Stimulated activated CD4-positive, alpha-beta T cell treated with anti-CD3 and anti-CD28 coated beads, TNF-alpha, amount 100 ng/mL, for 4 hours (primary cell): ENCODE measurements around the gene TMEM117.
"Not testable (repeated sequence)": the region's sequence is repeated elsewhere in the genome, so short reads cannot be mapped to it uniquely, and the experiment has no call there.

Experiments
- DNase-seq, 3 experiments: peaks; one replicate each; pipeline ENCODE4 v3.0.0-alpha.2; 2020; ENCODE audit warnings: low read depth in 3 of 3

Gene TMEM117

DNA sequence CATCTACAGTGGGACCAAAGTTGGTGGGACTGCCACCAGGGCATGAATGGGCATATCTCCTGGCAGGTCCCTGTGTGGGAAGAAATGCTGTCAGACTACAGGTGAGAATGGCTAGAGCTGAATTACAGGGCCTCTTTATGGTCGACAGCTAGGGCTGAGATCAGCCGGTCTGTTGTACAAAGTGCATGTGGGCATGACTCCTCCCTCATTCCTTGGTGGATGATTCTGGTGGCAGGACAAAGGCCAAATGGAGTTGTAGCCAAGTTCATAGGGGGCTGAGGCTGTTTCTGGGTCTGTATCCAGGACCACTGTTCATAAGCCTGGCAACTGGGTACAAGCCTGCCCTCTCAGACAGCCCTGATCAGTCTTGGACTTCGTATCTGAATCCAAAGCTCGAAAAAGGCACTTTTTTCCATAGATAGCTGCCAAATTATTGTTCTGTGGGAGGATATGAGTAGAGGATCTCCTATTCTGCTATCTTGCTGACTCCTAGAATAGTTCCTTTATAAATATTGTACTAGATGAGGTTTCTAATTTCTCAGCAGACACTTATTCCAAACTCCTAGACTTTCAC, 460.8 kb downstream of the TMEM117 start:
- no peak for DNase-seq

DNA sequence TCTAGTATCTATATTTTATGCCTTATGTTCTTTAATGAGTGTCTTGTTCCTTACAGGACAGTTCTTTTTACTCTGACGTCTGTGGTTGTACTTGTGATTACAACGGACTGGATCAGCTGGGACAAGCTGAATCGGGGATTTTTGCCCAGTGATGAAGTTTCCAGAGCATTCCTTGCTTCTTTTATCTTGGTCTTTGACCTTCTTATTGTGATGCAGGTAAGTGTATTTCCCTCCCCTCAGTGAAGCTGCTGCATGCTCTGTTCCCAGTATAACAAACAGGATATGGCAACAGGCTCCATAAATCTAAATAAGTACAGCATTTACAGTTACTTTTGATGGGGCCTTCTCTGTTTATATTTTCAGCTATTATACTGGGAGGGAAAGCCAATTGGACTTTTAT, 463.6 kb downstream of the TMEM117 start:
- no peak for DNase-seq

DNA sequence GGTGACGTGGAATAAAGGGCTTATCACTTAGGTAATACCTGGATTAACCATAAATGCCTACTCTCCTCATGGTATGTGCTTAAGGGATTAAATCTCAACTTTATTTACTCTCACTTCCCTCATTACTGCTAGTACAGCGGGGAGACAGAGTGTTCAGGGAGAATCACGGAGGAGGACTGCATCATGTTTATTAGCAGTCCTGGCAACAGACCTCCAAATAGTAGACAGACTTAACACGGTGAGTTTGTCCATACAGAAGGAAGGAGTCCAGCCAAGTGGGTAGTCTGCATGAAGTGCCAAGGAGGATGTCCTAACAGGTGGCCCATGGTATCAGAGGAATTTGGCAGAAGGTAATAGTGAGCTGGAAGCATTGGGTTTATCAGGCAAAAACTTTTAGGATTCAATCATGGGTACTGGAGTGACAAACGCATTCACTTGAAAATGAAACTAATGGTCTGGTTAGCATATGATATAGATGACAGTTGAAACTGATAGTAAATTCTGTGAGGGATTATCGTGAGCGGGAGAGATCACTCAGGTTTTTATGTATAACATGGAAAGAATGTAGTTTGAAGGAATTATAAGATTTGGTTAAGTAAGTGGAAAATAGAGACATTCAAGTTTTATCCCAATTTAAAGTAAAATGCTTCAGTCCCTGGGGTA, 471.8 kb downstream of the TMEM117 start:
- no peak for DNase-seq

DNA sequence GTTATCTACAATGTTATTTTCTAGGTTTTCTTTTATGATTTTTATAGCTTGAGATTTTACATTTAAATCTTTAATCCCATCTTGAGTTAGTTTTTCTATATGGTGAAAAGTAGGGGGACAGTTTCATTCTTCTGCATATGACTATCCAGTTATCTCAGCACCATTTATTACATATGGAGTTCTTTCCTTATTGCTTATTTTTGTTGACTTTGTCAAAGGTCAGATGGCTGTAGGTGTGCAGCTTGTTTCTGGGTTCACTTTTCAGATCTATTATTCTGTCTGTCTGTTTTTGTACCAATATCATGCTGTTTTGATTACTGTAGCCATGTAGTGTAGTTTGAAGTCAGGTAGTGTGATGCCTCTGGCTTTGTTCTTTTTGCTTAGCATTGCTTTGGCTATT, 477.3 kb downstream of the TMEM117 start:
- no peak for DNase-seq

DNA sequence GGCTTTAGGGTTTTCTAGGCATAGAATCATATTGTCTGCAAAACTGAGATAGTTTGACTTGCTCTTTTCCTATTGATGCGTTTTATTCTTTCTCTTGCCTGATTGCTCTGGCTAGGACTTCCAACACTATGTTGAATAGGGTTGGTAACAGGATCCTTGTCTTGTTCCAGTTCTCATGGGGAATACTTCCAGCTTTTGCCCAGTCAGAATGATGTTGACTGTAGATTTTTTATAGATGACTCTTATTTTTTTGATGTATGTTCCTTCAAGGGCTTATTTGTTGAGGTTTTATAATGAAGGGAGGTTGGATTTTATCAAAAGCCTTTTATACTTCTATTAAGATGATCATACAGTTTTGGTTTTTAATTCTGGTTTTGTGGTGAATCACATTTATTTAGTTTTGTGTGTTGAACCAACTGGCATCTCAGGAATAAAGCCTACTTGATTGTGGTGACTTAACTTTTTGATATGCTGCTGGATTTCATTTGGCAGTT, 478.2 kb downstream of the TMEM117 start:
- no peak for DNase-seq

DNA sequence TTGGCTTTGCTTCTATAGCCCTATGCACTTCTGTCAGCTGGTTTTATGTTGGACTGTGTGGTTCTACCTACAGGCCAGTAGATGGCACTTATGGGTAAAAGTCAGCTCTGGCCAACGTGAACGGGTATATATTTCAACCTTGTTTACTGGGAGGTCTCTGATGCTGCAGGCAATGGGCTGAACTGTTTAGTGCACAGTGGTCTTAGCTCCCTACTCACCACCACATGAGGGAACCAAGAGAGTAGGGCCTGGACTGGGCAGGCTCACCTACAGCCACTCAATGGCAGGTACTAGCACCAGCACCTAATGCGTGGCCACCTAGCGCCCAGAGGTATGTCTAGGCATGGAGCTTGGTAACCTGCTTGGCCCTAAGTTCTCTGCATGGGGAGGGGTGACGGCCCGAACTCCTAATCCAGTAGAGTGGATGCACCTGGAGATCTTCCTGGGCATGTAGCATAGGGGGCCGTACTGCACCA, 481.8 kb downstream of the TMEM117 start:
- DNase-seq, result no peak

DNA sequence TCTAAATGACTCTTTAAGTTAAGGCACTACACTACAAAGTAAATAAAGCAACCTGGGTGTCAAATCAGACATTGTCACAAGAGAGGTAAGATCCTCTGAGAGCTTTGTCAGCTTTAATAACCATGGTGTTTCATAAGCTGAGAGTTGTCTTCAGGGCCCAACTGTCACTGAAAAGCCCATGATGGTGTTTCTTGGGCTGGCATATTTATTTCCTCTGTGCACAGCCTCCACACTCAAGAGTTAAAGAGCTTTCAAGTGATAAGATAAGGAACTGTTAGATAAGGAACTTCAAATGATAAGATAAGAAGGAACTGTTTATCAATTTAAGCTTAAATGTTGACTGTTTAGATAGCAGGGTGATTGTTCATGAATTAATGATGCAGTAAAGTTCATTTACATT, 495.4 kb downstream of the TMEM117 start:
- DNase-seq, result no peak

DNA sequence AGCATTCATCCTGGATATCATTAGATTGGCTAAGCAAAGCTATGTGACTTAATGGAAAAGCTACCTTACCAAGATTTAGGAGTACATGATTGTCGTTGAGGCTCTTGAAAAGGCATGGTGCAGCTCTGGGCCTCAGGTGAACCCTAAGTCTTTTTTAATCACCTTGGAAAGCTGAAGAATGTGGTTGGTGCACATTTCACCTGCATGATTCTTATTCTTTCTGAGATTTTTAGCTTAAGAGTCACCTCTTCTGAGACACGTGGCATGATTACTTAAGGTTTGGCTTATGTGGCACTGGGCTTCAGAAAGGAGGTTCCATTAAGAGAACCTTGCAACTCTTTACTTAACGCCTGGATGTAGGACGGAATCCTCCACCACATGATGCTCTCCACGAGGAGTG, 498.5 kb downstream of the TMEM117 start:
- DNase-seq, result no peak

DNA sequence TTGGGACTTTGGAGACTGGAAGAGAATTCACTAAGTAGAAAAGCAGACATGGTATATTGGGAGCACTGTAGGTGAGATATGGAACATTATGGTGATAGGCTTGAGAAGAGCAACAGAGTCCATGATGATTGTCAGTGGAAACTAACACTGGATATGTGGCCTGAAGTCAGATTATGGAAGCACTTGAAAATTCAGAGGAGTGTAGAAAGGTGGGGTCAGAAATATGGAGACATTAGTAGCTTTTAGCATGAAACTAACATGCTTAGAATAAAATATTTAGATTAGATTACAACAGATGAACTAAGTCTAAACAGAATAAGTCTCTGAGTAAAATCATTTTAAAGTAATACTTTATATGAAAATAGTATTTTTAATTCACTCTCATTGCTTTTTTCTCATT, 499.1 kb downstream of the TMEM117 start:
- DNase-seq, result no peak

DNA sequence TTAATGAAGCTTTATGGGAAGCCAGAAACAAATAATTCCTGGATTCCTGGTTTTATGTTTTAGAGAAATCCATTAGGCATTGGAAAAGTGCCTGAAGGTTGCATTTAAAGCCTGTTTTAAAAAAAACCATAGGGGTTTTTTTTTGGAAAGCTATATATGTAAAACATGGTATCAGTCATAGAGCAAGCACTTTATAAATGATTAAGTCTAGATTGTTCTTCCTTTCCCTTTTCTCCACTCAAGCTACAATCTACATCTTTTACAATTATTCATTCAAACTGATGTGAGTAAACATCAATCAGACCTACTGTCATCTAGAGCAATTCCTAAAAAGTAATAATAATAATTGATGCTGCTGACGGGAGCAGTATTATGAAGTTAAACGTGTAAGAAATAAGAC, 500.7 kb downstream of the TMEM117 start:
- no peak for DNase-seq

DNA sequence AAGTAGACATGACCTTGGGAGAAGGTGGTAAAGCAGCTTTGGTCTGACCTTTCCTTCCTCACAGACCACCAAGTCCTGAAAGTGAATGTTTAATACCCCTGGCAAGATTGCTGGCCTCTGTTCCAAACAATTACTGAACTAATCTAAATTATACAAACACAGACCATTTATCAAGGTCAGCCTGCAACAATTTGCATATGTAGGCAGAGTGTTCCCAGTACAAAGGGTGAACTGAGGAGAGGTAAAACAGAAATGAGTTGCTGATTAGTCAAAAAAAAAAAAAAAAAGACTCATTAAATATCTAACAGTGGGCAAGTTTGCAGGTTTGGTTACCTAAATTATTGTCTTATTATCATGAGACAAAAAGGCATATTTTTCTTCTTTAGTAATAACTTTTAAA, 506.5 kb downstream of the TMEM117 start:
- no peak for DNase-seq

DNA sequence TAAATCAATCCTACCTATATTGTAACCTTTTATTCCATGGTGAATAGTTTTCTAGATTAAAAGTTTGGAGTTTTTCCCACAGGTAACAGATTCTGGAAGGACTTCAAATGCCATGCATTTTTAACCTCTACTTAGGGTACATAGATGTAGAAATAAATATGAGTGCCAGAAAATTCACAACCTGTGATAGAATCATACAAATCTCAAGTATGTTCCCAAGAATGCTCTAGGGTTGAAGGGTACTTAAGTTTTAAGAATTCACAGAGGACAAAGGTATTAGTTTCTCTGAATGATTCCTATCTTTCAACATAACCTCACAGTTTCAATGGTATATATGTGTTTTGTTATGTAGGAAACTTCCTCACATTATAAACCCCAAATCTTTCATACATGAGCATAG, 511.3 kb downstream of the TMEM117 start:
- DNase-seq, result no peak

DNA sequence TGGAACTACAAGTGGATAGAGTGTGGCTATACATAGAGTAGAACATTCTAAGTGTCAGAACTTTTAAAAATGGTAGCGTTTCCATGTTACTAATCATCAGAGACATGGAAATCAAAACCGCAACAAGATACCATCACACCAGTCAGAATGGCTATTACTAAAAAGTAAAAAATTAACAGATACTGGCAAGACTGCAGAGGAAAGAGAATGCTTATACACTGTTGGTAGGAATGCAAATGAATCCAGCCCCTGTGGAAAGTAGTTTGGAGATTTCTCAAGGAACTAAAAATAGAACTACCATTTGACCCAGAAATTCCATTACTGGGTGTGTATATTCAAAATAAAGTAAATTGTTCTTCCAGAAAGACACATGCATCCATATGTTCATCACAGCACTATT, 521.6 kb downstream of the TMEM117 start:
- no peak for DNase-seq

DNA sequence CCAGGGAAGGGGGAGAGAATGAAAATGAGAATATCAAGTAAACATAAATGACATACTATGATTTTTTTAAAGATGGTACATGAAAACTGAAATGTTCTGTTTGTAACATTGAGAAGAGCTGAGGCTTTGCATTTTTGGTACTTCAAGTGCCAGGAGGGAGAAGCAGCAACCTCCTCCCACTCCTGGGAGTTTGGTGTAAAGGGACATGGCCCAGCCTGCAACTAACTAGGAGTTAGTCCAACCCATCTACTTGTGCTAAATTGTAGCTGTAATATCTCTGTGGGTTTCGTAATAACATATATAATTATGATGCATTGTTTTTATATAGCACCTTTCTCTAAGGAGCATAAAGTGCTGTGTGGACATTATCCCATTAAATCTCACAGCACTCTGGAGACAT, 522.8 kb downstream of the TMEM117 start:
- no peak for DNase-seq

DNA sequence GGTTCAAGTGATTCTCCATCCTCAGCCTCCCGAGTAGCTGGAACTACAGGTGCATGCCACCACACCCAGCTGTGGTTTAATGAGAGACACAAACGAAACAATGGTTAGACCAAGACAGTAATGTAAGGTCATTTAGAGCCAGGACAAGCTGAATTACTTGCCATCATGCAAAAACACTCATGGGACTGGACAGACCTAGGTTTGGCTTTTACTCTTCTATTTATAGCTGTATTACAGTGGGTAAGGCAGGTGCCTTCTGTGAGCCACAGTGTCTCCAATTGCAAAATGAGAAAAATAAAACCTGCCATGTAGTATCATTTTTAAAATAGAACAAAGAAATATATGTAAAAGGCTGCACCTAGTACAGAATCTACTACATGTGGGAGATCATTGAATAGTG, 527.1 kb downstream of the TMEM117 start:
- DNase-seq, result no peak

DNA sequence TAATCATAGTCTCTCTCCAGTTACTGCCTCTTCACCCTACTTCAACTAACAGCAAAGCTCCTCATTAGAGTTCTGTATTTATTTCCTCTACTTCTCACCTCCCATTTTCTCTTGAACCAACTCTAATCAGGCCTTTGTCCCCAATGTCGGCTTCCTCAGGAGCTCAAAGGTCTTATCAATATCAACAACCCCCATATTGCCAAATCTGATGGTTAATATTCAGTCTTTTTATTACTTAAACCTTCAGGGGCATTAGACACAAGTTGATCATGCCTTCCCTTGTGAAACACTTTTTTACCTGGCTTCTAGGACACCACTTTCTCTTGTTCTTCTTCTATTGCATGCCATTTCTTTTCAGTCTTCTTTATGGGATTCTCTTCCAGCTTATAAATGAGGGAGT, 531.3 kb downstream of the TMEM117 start:
- DNase-seq, result no peak

DNA sequence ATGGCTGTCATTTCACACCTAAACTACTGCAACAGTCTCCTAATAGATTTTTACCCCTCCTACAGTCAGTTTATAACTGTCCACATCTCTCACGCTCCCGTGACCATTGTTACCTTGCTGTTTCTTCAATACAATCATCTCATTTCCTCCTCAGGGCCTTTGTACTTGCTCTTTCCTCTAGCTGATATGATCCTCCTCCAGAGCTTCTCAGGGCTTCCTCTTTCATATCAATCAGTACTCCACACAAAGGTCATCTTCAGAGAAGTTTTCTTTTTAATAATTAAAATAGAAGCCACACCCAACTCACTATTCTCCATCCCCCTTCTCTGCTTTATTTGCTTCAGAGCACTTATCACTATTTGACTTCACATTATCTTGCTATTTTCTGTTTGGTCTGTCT, 532.0 kb downstream of the TMEM117 start:
- DNase-seq, result no peak

DNA sequence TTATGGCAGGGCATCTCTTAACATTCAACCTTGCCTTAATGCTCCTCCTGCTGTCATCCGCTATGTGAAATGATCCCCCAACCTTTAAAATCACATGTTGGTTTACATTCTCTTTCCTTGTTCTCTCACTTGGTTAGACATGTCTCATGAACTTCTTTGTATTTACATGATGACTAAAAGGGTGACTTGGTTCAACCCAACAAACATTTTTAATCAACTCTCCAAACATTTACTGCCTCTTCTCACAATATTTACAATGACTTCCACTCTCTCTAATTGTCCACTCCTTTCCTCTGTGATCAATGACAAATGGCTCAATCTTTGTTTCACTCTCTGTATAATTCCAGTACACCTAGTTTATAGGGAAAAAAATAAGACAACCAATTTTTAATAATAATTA, 534.1 kb downstream of the TMEM117 start:
- DNase-seq, result no peak

DNA sequence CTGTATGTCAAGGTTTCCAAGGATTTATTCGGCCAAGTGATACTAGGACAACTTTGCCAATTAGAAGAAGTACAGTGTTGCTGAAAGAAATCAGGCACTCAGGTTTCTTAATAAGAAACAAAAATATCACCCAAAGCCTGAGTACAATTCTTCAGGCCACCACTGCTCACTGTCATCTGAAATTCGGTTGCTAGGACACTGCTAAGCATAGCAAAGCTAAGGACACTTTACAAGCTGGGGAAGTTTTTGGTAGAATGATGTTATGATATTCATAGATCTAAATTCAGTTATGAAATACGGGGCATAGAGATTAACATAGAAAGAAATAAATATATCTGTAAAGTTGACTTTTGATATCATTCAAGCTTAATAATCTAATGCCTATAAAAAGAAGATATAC, 535.1 kb downstream of the TMEM117 start:
- no peak for DNase-seq

DNA sequence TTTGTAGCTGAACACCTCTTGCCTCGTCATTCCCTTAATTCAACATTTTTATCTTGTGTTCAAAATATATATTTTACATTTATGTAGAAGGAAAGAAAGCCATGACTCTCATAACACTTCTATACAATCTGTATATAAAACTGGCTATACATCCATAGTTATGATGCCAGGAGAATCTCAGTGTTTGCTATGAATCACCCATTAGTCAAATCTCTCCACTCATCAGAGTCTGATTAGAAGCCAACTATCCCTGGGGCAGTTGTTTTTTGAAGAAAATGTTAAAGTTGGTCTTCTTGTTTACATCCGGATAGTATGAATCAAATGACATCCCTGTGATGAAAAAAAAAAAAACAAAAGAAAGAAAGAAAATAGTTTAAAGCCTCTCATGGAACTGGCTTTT, 536.4 kb downstream of the TMEM117 start:
- DNase-seq, result no peak

DNA sequence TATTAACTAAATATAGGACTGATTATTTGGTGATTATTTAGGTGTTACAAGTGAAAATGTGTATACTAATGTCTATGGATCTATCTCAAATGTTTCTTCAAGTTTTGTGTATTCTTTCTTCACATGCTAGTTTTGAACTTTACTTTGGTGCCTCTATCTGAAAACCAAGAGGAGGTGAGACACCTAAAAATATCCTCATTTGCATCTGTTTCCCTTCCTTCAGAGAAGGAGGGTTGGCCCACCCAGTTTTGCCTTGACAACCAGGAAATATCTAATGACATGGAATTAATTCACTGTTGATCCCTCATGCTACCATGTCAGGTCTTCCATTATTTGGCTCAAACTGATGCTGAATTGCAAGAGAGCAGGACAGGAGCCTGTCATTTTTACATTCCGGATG, 539.8 kb downstream of the TMEM117 start:
- DNase-seq, result no peak

DNA sequence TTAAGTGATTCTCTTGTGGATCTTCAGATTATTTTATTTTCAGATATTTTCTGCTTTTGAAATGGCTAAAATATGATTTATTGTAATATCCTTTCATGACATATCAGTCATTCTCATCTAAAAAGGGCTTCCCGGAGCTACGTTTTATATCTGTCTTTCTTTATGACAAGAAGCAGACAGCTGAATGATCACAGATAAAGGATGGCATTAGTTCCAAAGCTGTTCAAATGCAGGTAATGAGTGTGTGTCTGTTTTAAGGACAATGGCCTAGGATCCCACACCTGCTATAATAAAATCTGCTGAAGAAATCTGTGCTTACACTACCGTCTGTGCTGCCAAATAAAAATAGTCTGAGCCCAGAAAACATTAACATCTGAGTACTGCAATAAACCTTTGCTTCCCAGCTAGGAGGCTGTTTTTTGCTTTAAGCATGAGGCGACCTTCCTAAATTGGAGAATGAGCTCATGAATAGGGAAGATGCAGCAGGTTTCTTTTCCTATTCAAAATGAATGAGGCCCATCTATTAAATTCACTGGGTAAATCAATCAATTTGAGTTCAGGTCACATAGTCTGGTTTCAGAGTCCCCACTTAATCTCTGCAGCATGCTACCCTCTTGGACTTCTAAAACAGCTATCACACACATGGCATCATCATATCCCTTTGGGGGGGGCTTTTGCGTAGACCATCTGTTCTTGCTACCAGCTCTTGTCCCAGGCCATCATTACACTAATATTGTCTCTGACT, 541.7 kb downstream of the TMEM117 start:
- DNase-seq, result no peak

DNA sequence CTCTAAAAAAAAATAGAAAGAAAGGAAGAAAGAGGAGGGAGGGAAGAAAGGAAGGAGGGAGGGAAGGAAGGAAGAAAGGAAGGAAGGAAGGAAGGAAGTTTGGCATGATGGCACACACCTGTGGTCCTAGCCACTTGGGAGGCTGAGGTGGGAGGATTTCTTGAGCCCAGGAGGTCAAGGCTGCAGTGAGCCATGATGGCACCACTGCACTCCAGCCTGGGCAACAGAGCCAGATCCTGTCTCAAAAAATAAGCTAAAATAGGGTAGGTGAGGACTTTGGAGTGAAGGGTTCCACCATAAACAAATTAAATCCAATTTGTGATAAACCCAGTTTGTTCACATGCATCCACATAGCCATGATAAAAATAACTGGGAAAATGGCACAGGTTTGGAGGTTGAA, 543.2 kb downstream of the TMEM117 start:
- not testable (repeated sequence) for DNase-seq
